Bone marrow (tissue), 2 donors: Measurements from ENCODE around the gene FRMPD2.
"Not testable (repeated sequence)": the region's sequence is repeated elsewhere in the genome, so short reads cannot be mapped to it uniquely, and the experiment has no call there.

Source experiments
- DNase-seq, 2 donors: peaks; one replicate each; lab custom pipeline; 2025; lab: John Stamatoyannopoulos, UW

FRMPD2 gene

GRCh38 chr10:48232717-48233447 is 41.6 kb downstream of the FRMPD2 start:
- no peak for DNase-seq

GRCh38 chr10:48231699-48232315 is 42.7 kb downstream of the FRMPD2 start:
- DNase-seq = no peak

- DNase-seq = no peak
Observed at GRCh38 chr10:48231178-48231577, 43.3 kb downstream of the FRMPD2 start.

- DNase-seq = no peak
Observed at GRCh38 chr10:48227213-48227612, 47.3 kb downstream of the FRMPD2 start.

- no peak for DNase-seq
Observed at GRCh38 chr10:48224979-48225560, 49.4 kb downstream of the FRMPD2 start.

GRCh38 chr10:48224296-48224695 is 50.2 kb downstream of the FRMPD2 start:
- DNase-seq = no peak

- no peak for DNase-seq
Observed at GRCh38 chr10:48221814-48222213, 52.7 kb downstream of the FRMPD2 start.

- not testable (repeated sequence) for DNase-seq
Observed at GRCh38 chr10:48221031-48221430, 53.5 kb downstream of the FRMPD2 start.

- DNase-seq = no peak
Observed at GRCh38 chr10:48219194-48219593, 55.3 kb downstream of the FRMPD2 start.

GRCh38 chr10:48216744-48217143 is 57.8 kb downstream of the FRMPD2 start:
- no peak for DNase-seq

GRCh38 chr10:48216204-48216505 is 58.3 kb downstream of the FRMPD2 start:
- DNase-seq = no peak

- no peak for DNase-seq
Observed at GRCh38 chr10:48215486-48216203, 58.9 kb downstream of the FRMPD2 start.

- DNase-seq = no peak
Observed at GRCh38 chr10:48214716-48215485, 59.6 kb downstream of the FRMPD2 start.

- DNase-seq = no peak
Observed at GRCh38 chr10:48213047-48213446, 61.4 kb downstream of the FRMPD2 start.

- no peak for DNase-seq
Observed at GRCh38 chr10:48211777-48212176, 62.7 kb downstream of the FRMPD2 start.

GRCh38 chr10:48210966-48211365 is 63.5 kb downstream of the FRMPD2 start:
- no peak for DNase-seq

GRCh38 chr10:48210391-48210790 is 64.1 kb downstream of the FRMPD2 start:
- no peak for DNase-seq

GRCh38 chr10:48209241-48209640 is 65.3 kb downstream of the FRMPD2 start:
- DNase-seq = no peak

- DNase-seq = no peak
Observed at GRCh38 chr10:48207853-48208252, 66.6 kb downstream of the FRMPD2 start.

GRCh38 chr10:48206482-48207250 is 67.8 kb downstream of the FRMPD2 start:
- DNase-seq = no peak

- no peak for DNase-seq
Observed at GRCh38 chr10:48205918-48206317, 68.6 kb downstream of the FRMPD2 start.
